GM12872 (cell line): ENCODE measurements around the gene ARHGAP26.

ENCODE experiments used
- TF ChIP-seq, protein P1 (sequence below): IDR thresholded peaks from 3 replicates; pipeline ENCODE4 v1.5.1; 2011; ENCODE audit warnings: low read depth, mild to moderate bottlenecking, low read length, moderate library complexity; ENCODE audit not compliant: insufficient read depth

ARHGAP26 gene

GRCh38 chr5:142810081-142810480 lies 39.9 kb downstream of the ARHGAP26 start:
- TF ChIP-seq, protein P1, sequence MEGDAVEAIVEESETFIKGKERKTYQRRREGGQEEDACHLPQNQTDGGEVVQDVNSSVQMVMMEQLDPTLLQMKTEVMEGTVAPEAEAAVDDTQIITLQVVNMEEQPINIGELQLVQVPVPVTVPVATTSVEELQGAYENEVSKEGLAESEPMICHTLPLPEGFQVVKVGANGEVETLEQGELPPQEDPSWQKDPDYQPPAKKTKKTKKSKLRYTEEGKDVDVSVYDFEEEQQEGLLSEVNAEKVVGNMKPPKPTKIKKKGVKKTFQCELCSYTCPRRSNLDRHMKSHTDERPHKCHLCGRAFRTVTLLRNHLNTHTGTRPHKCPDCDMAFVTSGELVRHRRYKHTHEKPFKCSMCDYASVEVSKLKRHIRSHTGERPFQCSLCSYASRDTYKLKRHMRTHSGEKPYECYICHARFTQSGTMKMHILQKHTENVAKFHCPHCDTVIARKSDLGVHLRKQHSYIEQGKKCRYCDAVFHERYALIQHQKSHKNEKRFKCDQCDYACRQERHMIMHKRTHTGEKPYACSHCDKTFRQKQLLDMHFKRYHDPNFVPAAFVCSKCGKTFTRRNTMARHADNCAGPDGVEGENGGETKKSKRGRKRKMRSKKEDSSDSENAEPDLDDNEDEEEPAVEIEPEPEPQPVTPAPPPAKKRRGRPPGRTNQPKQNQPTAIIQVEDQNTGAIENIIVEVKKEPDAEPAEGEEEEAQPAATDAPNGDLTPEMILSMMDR, result no peak

- TF ChIP-seq, protein P1, result no peak
These were observed 40.6 kb downstream of the ARHGAP26 start for GRCh38 chr5:142810743-142811290.

- TF ChIP-seq, protein P1, result no peak
These were observed 41.8 kb downstream of the ARHGAP26 start for GRCh38 chr5:142811866-142812557.

GRCh38 chr5:142813220-142813619 lies 43.0 kb downstream of the ARHGAP26 start:
- TF ChIP-seq, protein P1, result no peak

GRCh38 chr5:142814122-142814521 lies 43.9 kb downstream of the ARHGAP26 start:
- TF ChIP-seq, protein P1, result no peak

GRCh38 chr5:142815469-142815868 lies 45.3 kb downstream of the ARHGAP26 start:
- TF ChIP-seq, protein P1, result no peak

GRCh38 chr5:142816531-142817430 lies 46.6 kb downstream of the ARHGAP26 start:
- TF ChIP-seq, protein P1, result no peak
